Left renal pelvis (tissue), 4 donors: ENCODE measurements around the gene DNLZ. TPM values are rescaled to one million over a fixed set of nuclear protein-coding genes. Genes with fewer than 3 reads are reported as not detected.

Source experiments
- DNase-seq, 4 donors: peaks; one replicate each; pipeline ENCODE4 v3.0.0-alpha.2; 2013; ENCODE audit warnings: low read depth in 4 of 4, low spot score in 3 of 4
- polyA plus RNA-seq, 4 donors: library from polyadenylated mRNA; unstranded; fragments of 120-200 nt; gene quantifications; one replicate each; pipeline ENCODE4 v1.2.1, GENCODE V29; 2013; ENCODE audit not compliant: insufficient read length in 4 of 4

Gene DNLZ
- polyA plus RNA-seq, 4 donors: 4.8 to 28.7 (median 6.2) TPM

- no peak for DNase-seq
Measured at GRCh38 chr9:136345281-136346156, 18.0 kb downstream of the DNLZ start.

DNA sequence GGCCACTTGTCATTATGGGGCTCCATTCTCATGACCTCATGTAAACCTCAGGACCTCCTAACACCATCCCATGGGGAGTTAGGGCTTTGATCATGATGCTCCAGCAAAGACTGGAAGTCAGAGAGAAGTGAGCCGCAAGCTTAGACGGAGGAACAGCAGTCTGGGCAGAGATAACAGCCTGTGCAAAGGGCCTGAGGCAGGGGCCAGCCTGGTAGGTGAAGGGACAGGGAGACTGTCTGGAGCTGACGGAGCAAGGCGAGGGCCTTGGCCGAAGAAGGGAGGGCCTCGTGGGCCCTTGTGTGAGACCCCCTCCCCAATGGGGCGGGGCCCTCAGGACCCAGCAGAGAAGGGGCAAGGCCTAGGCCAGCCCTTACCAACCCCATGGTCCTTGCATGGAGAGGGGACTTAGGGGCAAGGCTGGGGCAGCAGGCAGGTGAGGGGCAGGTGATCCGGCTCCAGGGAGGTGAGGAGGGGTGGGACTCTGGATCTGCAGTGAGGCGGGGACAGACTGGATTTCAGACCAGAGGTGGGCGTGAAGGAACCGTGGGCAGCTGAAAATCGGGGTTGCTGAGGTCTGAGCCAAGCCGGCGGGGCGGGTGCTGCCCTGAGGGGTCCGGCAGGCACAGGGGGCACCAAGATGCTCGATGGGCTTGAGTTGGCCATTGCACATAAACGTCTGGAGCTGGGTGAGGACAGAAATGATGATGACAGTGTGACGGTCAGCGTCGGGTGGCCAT, 18.8 kb downstream of the DNLZ start:
- DNase-seq: no peak

GRCh38 chr9:136343884-136344269, 19.7 kb downstream of the DNLZ start:
- DNase-seq: no peak

DNA sequence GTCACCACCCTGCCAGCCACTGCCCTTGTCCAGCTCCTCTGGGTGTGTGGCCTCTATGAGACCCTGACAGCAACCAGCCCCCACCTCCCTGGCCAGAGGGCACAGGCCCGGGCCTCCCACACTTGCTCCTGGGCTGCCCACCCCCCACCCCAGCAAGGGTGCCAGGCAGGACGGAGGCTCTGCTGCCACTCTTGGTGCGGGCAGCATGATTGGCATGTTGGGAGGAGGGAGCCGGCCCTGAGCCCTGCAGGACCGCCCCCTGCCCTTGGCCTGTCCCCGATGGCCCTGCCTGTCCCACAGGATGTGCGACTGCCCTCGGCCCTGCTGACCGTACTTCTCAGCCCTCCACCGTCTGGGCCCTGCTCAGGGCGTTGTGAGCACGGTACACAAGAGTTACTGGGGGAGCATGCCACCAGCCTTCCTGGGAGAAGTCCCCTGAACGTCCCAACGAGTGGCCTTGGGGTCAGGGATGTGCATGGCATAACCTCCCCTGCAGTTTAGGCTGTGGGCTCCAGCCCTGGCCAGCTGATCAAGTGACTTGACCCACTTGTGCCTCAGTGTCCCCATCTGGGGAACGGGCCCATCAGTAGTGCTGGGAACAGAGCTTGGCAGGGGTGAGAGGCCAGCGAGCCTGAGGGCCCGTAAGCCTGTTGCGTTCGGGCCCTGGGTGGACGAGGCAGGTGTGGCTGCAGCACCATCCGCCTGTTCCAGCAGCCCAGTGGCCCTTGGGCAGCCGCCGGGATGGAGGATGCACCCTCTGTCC, 20.2 kb downstream of the DNLZ start:
- DNase-seq: no peak

- DNase-seq: peak in 1 of 4 donors; percentile 60
Measured at GRCh38 chr9:136342181-136343120, 21.1 kb downstream of the DNLZ start.

DNA sequence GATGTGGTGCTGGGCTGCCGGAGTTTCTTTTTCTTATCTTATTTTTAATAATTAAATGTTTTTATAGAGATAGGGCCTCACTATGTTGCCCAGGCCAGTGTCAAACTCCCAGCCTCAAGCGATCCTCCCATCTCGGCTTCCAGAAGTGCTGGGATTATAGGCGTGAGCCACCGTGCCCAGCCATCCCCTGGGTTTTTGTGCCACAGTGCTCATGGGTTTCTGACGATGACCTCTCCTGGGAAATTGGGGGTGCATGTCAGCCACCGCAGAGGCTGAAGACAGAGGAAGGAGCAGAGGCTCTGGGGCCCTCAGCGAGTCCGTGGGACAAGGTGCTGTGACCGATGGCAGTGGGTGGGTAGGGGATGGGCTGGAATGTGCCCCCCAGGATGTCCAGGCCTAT, 21.8 kb downstream of the DNLZ start:
- no peak for DNase-seq

DNA sequence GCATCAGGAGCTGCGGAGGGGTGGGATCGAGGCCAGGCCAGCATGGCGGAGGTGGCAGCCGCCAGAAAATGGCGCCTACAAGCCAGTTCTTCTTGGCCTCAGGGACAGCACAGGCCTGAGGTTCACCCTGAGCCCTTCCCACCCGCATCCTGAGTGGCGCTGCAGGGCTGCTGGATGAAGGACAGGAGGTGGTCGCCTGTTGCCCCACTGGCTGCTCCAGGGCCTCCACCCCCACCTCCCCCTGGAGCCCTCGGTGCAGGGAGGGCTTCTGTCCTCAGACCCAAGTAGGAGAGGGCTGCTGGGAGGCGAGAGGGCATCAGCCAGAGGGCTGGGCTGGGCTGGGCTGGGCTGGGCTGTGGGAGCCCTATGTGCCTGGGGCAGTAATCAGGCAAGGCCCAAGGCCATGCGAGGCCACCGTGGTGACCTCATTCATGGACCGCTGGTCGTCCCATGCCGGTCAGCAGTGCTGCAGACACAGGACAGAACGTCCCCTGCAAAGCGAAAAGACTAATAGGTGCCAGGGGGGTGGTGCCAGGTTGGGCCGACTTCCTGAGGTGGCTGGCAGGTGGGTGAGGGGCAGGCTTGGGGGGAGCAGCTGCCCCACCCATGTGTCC, 22.4 kb downstream of the DNLZ start:
- DNase-seq: no peak

GRCh38 chr9:136340356-136341041, 23.0 kb downstream of the DNLZ start:
- DNase-seq: no peak

DNA sequence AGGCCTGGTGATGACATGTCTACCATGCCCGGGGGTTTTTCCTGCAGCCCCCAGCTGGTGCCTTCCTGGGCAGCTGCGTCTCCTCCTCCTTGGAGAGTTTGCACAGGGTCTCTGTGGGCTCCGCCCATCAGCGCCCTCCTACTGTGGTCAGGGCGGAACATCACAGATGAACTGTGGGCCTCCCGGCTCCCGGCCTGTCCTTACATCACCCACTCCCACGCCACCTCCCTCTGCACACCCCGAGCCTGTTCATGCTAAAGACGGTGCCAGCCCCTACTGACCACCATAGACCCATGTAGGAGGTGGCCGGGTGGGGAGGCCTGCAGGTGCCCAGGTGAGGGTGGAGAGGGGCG, 23.6 kb downstream of the DNLZ start:
- DNase-seq: no peak

DNA sequence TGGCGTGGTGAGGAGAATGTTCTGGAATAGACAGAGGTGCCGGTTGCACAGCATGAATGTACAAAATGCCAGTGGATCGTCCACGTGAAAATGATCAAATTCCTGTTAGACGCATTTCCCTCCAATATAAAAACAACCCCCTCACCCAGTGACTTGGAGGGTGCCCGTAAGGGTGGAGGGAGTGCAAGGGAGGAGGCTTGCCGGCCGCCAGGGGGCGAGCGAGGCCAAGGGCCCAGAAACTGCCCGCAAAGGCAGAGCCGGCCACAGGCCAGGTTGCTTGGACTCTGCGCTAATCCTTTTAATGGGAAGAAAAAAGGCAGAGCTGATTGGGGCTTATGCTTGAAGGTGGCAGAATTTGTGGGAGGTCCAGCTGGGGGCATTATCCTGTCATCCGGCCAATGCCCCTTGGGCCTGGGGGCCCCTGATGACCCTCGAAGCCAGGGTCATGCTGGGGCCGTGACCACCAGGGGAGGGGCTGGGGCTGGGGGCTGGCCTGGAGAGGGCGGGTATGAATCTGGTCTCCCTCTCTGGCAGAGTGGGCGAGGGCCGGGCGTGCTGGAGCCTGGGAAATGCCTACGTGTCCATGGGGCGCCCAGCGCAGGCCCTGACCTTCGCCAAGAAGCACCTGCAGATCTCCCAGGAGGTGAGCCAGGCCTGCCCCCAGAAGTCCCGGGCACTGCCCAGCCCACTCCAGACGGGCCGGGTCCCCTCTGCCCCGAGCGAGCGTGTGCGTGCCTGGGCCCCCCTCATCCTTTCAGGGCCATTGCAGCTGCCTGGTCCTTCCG, 24.2 kb downstream of the DNLZ start:
- no peak for DNase-seq

- DNase-seq: no peak
Measured at GRCh38 chr9:136338511-136338910, 25.0 kb downstream of the DNLZ start.

GRCh38 chr9:136337416-136338395, 25.8 kb downstream of the DNLZ start:
- no peak for DNase-seq

DNA sequence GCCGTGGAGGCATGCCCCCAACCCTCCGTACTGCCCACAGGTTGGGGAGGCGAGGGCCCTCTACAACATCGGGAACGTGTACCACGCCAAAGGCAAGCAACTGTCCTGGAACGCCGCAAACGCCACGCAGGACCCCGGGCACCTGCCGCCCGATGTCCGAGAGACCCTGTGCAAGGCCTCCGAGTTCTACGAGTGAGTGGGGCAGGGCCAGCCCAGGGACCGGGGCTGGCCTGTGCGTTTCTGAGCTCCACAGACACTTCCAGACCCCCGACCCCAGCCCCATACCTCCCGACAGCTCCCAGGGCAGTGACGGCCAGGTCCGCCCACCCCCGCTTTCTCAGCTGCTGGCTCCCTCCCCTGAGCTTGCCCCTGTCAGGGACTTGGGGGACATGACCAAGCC, 26.7 kb downstream of the DNLZ start:
- no peak for DNase-seq

DNA sequence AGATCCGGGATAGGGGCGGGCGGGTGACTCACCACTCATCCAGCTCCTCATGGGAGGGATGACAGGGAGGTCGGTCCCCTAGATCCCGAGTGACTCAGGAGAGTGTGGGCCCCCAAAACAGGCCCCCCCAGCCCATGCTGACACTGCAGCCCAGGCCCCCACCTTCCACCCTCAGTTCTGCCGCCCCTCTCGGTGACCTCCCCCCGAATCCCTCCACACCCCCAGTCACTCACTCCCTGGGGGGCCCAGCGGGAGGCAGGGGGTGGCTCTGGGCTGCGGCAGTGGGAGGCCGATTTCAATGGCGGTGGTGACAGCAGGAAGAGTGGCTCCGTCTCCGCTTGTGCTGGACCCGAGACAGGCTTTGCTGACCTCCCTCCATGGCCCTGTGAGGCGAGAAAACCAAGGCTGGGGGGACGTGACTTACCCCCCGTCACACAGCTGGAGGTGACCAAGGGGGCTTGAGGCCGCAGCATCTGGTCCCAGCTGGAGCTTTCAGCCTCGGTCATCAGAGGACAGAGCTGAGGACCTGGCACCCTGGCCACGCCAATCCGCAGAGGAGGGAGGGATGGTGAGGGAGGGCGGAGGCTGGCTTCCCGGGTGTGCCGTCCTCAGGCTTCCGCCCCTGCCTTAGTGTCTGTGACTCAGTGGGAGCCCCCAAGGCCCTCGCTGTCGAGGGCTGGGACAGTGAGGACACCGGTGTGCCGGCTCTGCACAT, 27.2 kb downstream of the DNLZ start:
- DNase-seq: no peak

DNA sequence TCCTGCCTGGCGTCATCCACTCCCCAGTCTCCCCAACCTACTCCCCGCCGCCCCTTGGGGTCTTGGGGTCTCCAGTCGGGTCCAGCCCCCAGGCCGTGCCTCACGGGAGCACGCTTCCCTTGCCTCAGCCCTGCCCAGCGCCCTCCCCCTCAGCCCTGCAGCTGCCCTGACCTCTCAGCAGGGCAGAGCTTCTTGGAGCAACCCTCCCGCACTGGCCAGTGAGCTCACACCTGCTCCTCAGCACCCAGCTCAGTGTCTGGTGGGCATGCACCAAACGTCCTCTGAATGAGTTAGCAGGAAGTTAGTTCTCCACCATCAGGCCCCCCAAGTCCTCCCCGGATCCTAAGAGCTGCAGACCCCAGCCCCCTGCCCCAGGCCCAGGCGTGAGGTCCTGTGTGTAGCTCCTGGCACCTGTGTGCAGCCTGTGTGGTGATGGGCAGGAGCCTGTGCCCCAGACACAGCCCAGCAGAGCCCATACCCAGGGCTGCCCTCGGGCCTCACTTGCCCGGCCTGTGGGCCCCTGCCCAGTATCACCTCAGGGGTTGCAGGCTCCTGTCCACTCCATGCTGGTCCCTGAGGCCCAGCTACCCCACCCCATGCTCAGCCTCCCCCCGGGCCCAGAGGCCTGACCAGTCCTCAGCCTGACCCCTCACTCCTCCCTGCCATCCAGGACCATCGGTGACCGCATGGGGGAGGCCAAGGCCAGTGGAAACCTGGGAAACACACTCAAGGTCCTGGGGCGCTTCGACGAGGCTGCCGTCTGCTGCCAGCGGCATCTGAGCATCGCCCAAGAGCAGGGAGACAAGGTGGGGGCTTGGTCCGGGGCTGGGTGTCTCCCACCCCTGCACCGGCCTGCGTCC, 28.0 kb downstream of the DNLZ start:
- DNase-seq: no peak

DNA sequence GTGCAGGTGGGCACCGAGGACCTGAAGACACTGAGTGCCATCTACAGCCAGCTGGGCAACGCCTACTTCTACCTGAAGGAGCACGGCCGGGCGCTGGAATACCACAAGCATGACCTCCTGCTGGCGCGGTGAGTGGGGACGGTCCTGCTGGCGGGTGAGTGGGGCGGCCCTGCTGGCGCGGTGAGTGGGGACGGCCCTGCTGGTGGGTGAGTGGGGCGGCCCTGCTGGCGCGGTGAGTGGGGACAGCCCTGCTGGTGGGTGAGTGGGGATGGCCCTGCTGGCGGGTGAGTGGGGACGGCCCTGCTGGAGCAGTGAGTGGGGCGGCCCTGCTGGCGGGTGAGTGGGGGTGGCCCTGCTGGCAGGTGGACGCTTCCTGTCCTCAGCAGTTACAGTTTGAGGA, 29.0 kb downstream of the DNLZ start:
- DNase-seq: no peak
